ENCODE results near the gene DRD1.

DRD1 gene

GRCh38 chr5:175444060-175444904 is at the start of gene DRD1:
TSS of gene DRD1 (minus strand) at chr5:175444182. CDS start at chr5:175443099, 1,083 bp downstream.
- no peak for DNase-seq (ENCODE audit: low read depth)

GRCh38 chr5:175493726-175494125 is 49.7 kb upstream of the DRD1 start:
- DNase-seq (ENCODE audit: low read depth): no peak

GRCh38 chr5:175493260-175493659 is 49.3 kb upstream of the DRD1 start:
- DNase-seq (ENCODE audit: low read depth): no peak

- no peak for DNase-seq (ENCODE audit: low read depth)
Observed at GRCh38 chr5:175491223-175491622, 47.2 kb upstream of the DRD1 start.

- no peak for DNase-seq (ENCODE audit: low read depth)
Observed at GRCh38 chr5:175489693-175490443, 45.9 kb upstream of the DRD1 start.

- DNase-seq (ENCODE audit: low read depth): no peak
Observed at GRCh38 chr5:175487514-175488222, 43.7 kb upstream of the DRD1 start.

GRCh38 chr5:175485631-175486030 is 41.6 kb upstream of the DRD1 start:
- no peak for DNase-seq (ENCODE audit: low read depth)

GRCh38 chr5:175484829-175485228 is 40.8 kb upstream of the DRD1 start:
- DNase-seq (ENCODE audit: low read depth): no peak

- no peak for DNase-seq (ENCODE audit: low read depth)
Observed at GRCh38 chr5:175484322-175484721, 40.3 kb upstream of the DRD1 start.

- no peak for DNase-seq (ENCODE audit: low read depth)
Observed at GRCh38 chr5:175483337-175483736, 39.4 kb upstream of the DRD1 start.

- DNase-seq (ENCODE audit: low read depth): peak; percentile 4
Observed at GRCh38 chr5:175479125-175479881, 35.3 kb upstream of the DRD1 start.

GRCh38 chr5:175478384-175479124 is 34.6 kb upstream of the DRD1 start, which contains the start of gene SFXN1:
TSS of gene SFXN1 (plus strand) at chr5:175478560. CDS start at chr5:175492104, 13,544 bp downstream.
- DNase-seq (ENCODE audit: low read depth): peak; percentile 34

- no peak for DNase-seq (ENCODE audit: low read depth)
Observed at GRCh38 chr5:175478008-175478383, 34.0 kb upstream of the DRD1 start.

GRCh38 chr5:175477440-175477839 is 33.5 kb upstream of the DRD1 start:
- DNase-seq (ENCODE audit: low read depth): no peak

GRCh38 chr5:175475248-175475647 is 31.3 kb upstream of the DRD1 start:
- DNase-seq (ENCODE audit: low read depth): no peak

GRCh38 chr5:175472378-175472777 is 28.4 kb upstream of the DRD1 start:
- no peak for DNase-seq (ENCODE audit: low read depth)

GRCh38 chr5:175471628-175472027 is 27.6 kb upstream of the DRD1 start:
- no peak for DNase-seq (ENCODE audit: low read depth)

- DNase-seq (ENCODE audit: low read depth): no peak
Observed at GRCh38 chr5:175471196-175471595, 27.2 kb upstream of the DRD1 start.

- DNase-seq (ENCODE audit: low read depth): no peak
Observed at GRCh38 chr5:175470781-175471180, 26.8 kb upstream of the DRD1 start.

- no peak for DNase-seq (ENCODE audit: low read depth)
Observed at GRCh38 chr5:175469916-175470315, 25.9 kb upstream of the DRD1 start.

GRCh38 chr5:175468892-175469291 is 24.9 kb upstream of the DRD1 start:
- DNase-seq (ENCODE audit: low read depth): no peak

Measured in HS-5 (cell line).